ENCODE measurements around the gene DTX1. TPM values are rescaled to one million over a fixed set of nuclear protein-coding genes. Genes with fewer than 3 reads are reported as not detected.

Gene DTX1
- total RNA-seq, 1 donor, result not detected

- TF ChIP-seq, protein P1, sequence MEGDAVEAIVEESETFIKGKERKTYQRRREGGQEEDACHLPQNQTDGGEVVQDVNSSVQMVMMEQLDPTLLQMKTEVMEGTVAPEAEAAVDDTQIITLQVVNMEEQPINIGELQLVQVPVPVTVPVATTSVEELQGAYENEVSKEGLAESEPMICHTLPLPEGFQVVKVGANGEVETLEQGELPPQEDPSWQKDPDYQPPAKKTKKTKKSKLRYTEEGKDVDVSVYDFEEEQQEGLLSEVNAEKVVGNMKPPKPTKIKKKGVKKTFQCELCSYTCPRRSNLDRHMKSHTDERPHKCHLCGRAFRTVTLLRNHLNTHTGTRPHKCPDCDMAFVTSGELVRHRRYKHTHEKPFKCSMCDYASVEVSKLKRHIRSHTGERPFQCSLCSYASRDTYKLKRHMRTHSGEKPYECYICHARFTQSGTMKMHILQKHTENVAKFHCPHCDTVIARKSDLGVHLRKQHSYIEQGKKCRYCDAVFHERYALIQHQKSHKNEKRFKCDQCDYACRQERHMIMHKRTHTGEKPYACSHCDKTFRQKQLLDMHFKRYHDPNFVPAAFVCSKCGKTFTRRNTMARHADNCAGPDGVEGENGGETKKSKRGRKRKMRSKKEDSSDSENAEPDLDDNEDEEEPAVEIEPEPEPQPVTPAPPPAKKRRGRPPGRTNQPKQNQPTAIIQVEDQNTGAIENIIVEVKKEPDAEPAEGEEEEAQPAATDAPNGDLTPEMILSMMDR (IDR thresholded peaks at IDR 0.05; ENCODE audit: insufficient read depth, low read length), result no peak
- DNase-seq (ENCODE audit: low read depth), result no peak
These were observed 4.8 kb upstream of the DTX1 start for GRCh38 chr12:113051759-113052158.

GRCh38 chr12:113052326-113052725, 4.2 kb upstream of the DTX1 start:
- TF ChIP-seq, protein P1 (IDR thresholded peaks at IDR 0.05; ENCODE audit: insufficient read depth, low read length), result no peak
- no peak overlapping the region for H3K4me3 ChIP-seq (ENCODE audit: low read depth, low read length)
- no peak for DNase-seq (ENCODE audit: low read depth)

More at GRCh38 chr12:113051759-113052158, 4.8 kb upstream of the DTX1 start:
- no peak overlapping the region for H3K4me3 ChIP-seq (ENCODE audit: low read depth, low read length)

DNA sequence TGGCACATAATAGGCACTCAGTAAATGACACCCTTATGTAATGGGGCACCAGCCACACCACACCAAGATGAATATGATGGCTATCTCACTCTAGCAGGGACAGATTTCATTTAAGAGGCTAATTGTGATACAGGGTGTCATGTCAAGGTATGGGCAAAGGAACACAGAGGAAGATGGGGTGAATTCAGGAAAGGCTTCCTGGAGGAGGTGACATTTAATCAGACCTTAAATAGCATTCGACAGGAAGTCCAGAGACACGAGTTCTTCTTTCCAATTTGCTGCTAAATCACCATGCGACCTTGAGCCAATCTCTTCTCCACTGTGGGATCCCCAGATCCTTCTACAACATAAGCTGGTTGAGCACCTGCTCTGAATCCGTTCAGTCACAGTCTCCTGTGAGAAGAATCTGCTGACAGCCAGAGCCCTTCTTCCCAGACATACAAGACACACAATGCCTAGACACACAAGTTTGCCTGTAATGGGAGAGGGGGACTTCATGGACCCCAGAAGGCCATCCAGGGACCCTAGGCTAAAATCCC, 1.5 kb upstream of the DTX1 start:
- no peak for DNase-seq (ENCODE audit: low read depth)
- TF ChIP-seq, protein P1 (IDR thresholded peaks at IDR 0.05; ENCODE audit: insufficient read depth, low read length), result no peak
- no peak overlapping the region for H3K4me3 ChIP-seq (ENCODE audit: low read depth, low read length)

DNA sequence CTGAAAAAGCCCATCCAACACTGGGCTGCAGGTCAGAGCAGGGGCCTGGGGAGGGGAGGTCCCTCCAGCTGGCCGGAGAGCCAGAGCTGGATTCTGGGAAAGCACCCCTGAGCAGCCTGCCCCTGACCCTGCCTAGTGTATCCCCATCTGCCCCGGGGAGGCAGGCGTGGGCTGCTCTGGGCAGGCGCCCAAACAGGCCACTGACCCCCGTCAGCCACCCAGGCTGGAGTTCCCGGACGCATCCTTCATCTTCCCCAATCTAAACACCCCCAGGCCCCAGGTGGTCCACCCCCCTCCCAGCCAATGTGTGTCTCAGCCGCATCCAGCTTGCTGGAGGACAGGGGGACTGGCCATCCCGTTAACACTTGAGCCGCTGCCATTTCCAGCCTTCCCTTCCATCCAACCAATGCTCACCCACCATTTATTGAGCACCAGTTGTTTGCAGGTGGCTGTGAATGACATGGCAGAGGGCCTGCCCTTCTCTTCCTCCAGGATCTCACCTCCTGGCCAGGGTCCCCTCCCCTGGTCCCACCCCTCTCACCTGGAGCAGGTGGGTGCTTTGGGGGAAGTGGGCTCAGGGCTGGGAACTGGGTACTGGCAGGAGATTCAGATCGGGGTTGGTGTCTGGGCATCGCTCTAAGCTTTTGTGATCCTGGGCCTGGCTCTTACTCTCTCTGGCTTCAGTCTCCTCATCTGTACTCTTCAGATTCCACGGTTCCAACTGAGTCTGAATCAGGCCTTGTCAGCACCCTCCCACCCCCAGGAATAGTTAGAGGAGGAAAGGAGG, 743 bp upstream of the DTX1 start:
- DNase-seq (ENCODE audit: low read depth), result no peak
- TF ChIP-seq, protein P1 (IDR thresholded peaks at IDR 0.05; ENCODE audit: insufficient read depth, low read length), result no peak
- H3K4me3 ChIP-seq (ENCODE audit: low read depth, low read length), result no peak overlapping the region

DNA sequence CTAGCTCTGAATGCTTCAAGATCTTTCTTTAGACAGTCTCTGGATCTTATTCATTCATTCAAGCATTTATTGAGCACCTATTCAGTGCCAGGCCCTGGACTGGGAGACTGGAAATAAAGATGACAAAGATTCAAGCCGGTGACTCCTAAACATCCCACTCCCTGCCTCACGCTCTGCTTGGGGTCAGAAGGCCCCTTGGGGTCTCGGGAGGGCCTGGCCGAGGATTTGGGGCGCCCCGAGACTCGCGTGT, 224 bp upstream of the DTX1 start:
- DNase-seq (ENCODE audit: low read depth), result no peak
- peak overlapping the region; percentile 51 for H3K4me3 ChIP-seq (ENCODE audit: low read depth, low read length)
- TF ChIP-seq, protein P1 (IDR thresholded peaks at IDR 0.05; ENCODE audit: insufficient read depth, low read length), result no peak

GRCh38 chr12:113057565-113058485, 1.3 kb downstream of the DTX1 start:
- TF ChIP-seq, protein P1 (IDR thresholded peaks at IDR 0.05; ENCODE audit: insufficient read depth, low read length), result no peak
- H3K4me3 ChIP-seq (ENCODE audit: low read depth, low read length), result no peak overlapping the region
- no peak for DNase-seq (ENCODE audit: low read depth)
